ENCODE results near the gene ITGB1. TPM values are rescaled to one million over a fixed set of nuclear protein-coding genes. Genes with fewer than 3 reads are reported as not detected.
"Not testable (repeated sequence)": the region's sequence is repeated elsewhere in the genome, so short reads cannot be mapped to it uniquely, and the experiment has no call there.

ITGB1 gene
- total RNA-seq, 1 donor from 2014 or later: 220 TPM

- no peak for TF ChIP-seq CTCF (conservative IDR thresholded peaks at IDR 0.05)
- peaks cover 44% of the 10 kb centered on the region for H3K4me1 Mint-ChIP-seq
Observed at GRCh38 chr10:32979041-32979440, 21.0 kb upstream of the ITGB1 start.

GRCh38 chr10:32977846-32978809 lies 20.1 kb upstream of the ITGB1 start:
- peaks cover 35% of the 10 kb centered on the region for H3K4me1 Mint-ChIP-seq
- not testable (repeated sequence) for DNase-seq (ENCODE audit: low read depth, low spot score); H3K27ac Mint-ChIP-seq (ENCODE audit: unreplicated experiment); H3K4me3 Mint-ChIP-seq; H3K9me3 Mint-ChIP-seq; H3K27me3 Mint-ChIP-seq (ENCODE audit: low read depth); H3K36me3 Mint-ChIP-seq (ENCODE audit: low read depth)

More at GRCh38 chr10:32979041-32979440, 21.0 kb upstream of the ITGB1 start:
- Mint-ChIP-seq H3K36me3 (ENCODE audit: low read depth) (no peaks in the 10 kb centered on the region), H3K4me3 (no peak overlapping the region), H3K9me3 (no peaks in the 10 kb centered on the region), H3K27me3 (ENCODE audit: low read depth) (no peaks in the 10 kb centered on the region), H3K27ac (ENCODE audit: unreplicated experiment) (no peak overlapping the region)
- DNase-seq (ENCODE audit: low read depth, low spot score): no peak

GRCh38 chr10:32976338-32976737 lies 18.3 kb upstream of the ITGB1 start:
- Mint-ChIP-seq H3K4me3 (no peak overlapping the region), H3K27me3 (ENCODE audit: low read depth) (no peaks in the 10 kb centered on the region), H3K4me1 (peaks cover 35% of the 10 kb centered on the region), H3K9me3 (no peaks in the 10 kb centered on the region), H3K27ac (ENCODE audit: unreplicated experiment) (no peak overlapping the region), H3K36me3 (ENCODE audit: low read depth) (no peaks in the 10 kb centered on the region)
- no peak for TF ChIP-seq CTCF (conservative IDR thresholded peaks at IDR 0.05)
- DNase-seq (ENCODE audit: low read depth, low spot score): no peak

- no peak for TF ChIP-seq CTCF (conservative IDR thresholded peaks at IDR 0.05)
- no peak for DNase-seq (ENCODE audit: low read depth, low spot score)
- Mint-ChIP-seq H3K4me1 (peaks cover 23% of the 10 kb centered on the region), H3K4me3 (no peak overlapping the region), H3K36me3 (ENCODE audit: low read depth) (no peaks in the 10 kb centered on the region), H3K9me3 (no peaks in the 10 kb centered on the region), H3K27ac (ENCODE audit: unreplicated experiment) (no peak overlapping the region), H3K27me3 (ENCODE audit: low read depth) (no peaks in the 10 kb centered on the region)
Observed at GRCh38 chr10:32972929-32973328, 14.9 kb upstream of the ITGB1 start.

GRCh38 chr10:32972460-32972859 lies 14.4 kb upstream of the ITGB1 start:
- H3K27ac Mint-ChIP-seq (ENCODE audit: unreplicated experiment): peak overlapping the region; percentile 30
- DNase-seq (ENCODE audit: low read depth, low spot score): no peak
- no peaks in the 10 kb centered on the region for H3K9me3 Mint-ChIP-seq
- no peak for TF ChIP-seq CTCF (conservative IDR thresholded peaks at IDR 0.05)
- no peaks in the 10 kb centered on the region for H3K27me3 Mint-ChIP-seq (ENCODE audit: low read depth)
- H3K4me1 Mint-ChIP-seq: peaks cover 23% of the 10 kb centered on the region
- H3K4me3 Mint-ChIP-seq: no peak overlapping the region
- H3K36me3 Mint-ChIP-seq (ENCODE audit: low read depth): no peaks in the 10 kb centered on the region

- no peak for TF ChIP-seq CTCF (conservative IDR thresholded peaks at IDR 0.05)
- no peak for DNase-seq (ENCODE audit: low read depth, low spot score)
- no peaks in the 10 kb centered on the region for H3K9me3 Mint-ChIP-seq
- H3K27me3 Mint-ChIP-seq (ENCODE audit: low read depth): no peaks in the 10 kb centered on the region
- peaks cover 21% of the 10 kb centered on the region for H3K4me1 Mint-ChIP-seq
- no peaks in the 10 kb centered on the region for H3K36me3 Mint-ChIP-seq (ENCODE audit: low read depth)
- no peak overlapping the region for H3K4me3 Mint-ChIP-seq
- no peak overlapping the region for H3K27ac Mint-ChIP-seq (ENCODE audit: unreplicated experiment)
Observed at GRCh38 chr10:32971536-32972091, 13.6 kb upstream of the ITGB1 start.

Measured in neural crest cell (in vitro differentiated cells).